ENCODE measurements around the gene RIC1. TPM values are rescaled to one million over a fixed set of nuclear protein-coding genes. Genes with fewer than 3 reads are reported as not detected.
"Not testable (repeated sequence)": the region's sequence is repeated elsewhere in the genome, so short reads cannot be mapped to it uniquely, and the experiment has no call there.

RIC1 gene
- total RNA-seq, 4 donors from 2014 or later = 40.5 to 76.0 (median 43.4) TPM

DNA sequence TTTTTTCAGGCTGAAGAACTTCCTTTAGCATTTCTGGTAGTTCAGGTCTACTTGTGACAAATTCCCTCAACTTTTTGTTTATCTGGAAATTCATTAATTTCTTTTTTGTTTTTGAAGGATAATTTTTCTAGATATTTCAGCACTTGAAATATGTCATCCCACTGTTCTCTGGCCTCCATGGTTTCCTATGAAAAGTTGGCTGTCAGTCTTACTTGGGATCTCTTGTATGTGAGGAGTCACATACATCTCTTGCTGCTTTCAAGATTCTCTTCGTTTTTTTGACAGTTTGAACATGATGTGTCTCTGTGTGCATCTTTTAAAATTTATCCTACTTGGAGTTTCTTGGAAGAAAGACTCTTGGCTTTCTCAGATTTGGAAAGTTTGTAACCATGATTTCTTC is 79.5 kb downstream of the RIC1 start:
- WGBS = 92% methylated on average over 1 of the region's 1 CpG

DNA sequence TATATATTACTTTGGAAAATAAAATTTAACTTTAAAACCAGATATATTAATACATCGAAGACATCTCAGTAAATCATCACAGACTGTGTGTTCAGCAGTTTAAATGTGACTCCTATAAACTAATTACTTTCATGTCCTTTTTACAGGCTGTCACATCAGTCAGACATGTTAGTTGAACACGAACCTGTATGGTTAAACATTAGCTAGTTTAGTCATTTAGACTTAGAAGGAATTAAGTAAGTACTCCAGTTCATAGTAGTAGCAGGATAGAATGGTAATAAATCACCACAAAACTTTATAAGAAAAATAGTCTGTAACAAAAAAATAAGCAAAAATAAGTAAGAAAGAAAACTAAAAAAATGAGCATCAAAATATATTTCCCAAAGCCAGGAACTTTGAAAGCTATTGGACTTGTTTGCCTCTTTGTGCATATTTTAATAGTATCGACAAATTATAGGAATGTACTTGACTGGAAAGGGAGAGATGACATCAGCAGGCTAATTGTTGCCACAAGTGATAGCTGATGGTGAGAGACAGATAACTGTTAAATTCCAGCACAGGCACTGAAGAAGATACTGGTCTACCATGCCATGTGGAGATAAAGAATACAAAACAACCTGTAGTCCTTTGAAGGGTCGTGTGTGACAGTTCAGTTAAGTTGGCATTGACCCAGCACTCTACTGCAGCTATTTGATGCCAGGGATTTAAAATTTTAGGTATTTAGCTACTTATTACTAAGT is 83.9 kb downstream of the RIC1 start:
- Histone ChIP-seq H3K27me3 (no peaks in the 10 kb centered on the region), H3K36me3 (peaks cover 45% of the 10 kb centered on the region), H3K4me1 (no peaks in the 10 kb centered on the region), H3K27ac (no peak overlapping the region), H3K9me3 (peaks cover 14% of the 10 kb centered on the region), H3K4me3 (no peak overlapping the region)
- 70% methylated on average over 4 of the region's 4 CpGs for WGBS
- TF ChIP-seq POLR2A (IDR thresholded peaks at IDR 0.05) (no peak), POLR2AphosphoS5 (IDR thresholded peaks at IDR 0.05) (no peak), EP300 (IDR thresholded peaks at IDR 0.05) (no peak)
- TF ChIP-seq, protein P1, sequence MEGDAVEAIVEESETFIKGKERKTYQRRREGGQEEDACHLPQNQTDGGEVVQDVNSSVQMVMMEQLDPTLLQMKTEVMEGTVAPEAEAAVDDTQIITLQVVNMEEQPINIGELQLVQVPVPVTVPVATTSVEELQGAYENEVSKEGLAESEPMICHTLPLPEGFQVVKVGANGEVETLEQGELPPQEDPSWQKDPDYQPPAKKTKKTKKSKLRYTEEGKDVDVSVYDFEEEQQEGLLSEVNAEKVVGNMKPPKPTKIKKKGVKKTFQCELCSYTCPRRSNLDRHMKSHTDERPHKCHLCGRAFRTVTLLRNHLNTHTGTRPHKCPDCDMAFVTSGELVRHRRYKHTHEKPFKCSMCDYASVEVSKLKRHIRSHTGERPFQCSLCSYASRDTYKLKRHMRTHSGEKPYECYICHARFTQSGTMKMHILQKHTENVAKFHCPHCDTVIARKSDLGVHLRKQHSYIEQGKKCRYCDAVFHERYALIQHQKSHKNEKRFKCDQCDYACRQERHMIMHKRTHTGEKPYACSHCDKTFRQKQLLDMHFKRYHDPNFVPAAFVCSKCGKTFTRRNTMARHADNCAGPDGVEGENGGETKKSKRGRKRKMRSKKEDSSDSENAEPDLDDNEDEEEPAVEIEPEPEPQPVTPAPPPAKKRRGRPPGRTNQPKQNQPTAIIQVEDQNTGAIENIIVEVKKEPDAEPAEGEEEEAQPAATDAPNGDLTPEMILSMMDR (IDR thresholded peaks at IDR 0.05) = no peak
- no peak for DNase-seq (ENCODE audit: low spot score in 2 of 2)

More for the DNA sequence above, 79.5 kb downstream of the RIC1 start:
- DNase-seq (ENCODE audit: low spot score in 2 of 2) = no peak
- Histone ChIP-seq H3K27me3 (no peaks in the 10 kb centered on the region), H3K4me1 (no peaks in the 10 kb centered on the region), H3K4me3 (no peak overlapping the region), H3K36me3 (peaks cover 20% of the 10 kb centered on the region), H3K27ac (no peak overlapping the region), H3K9me3 (peaks cover 14% of the 10 kb centered on the region)
- TF ChIP-seq EP300 (IDR thresholded peaks at IDR 0.05) = no peak
- no peak for TF ChIP-seq POLR2A (IDR thresholded peaks at IDR 0.05)
- no peak for TF ChIP-seq POLR2AphosphoS5 (IDR thresholded peaks at IDR 0.05)
- TF ChIP-seq, protein P1 (IDR thresholded peaks at IDR 0.05) = no peak

GRCh38 chr9:5714501-5715401 is 85.8 kb downstream of the RIC1 start:
- TF ChIP-seq, protein P1 (IDR thresholded peaks at IDR 0.05) = no peak
- TF ChIP-seq EP300 (IDR thresholded peaks at IDR 0.05) = no peak
- TF ChIP-seq POLR2AphosphoS5 (IDR thresholded peaks at IDR 0.05) = no peak
- TF ChIP-seq POLR2A (IDR thresholded peaks at IDR 0.05) = no peak
- no peak for DNase-seq (ENCODE audit: low spot score in 2 of 2)
- H3K36me3 ChIP-seq = peaks cover 51% of the 10 kb centered on the region
- 78% methylated on average over 4 of the region's 4 CpGs for WGBS
- H3K27ac ChIP-seq = no peak overlapping the region
- no peaks in the 10 kb centered on the region for H3K4me1 ChIP-seq
- no peak overlapping the region for H3K4me3 ChIP-seq
- H3K9me3 ChIP-seq = no peaks in the 10 kb centered on the region
- H3K27me3 ChIP-seq = no peaks in the 10 kb centered on the region

- no peak for DNase-seq (ENCODE audit: low spot score in 2 of 2)
- 95% methylated on average over 5 of the region's 5 CpGs for WGBS
- peaks cover 50% of the 10 kb centered on the region for H3K36me3 ChIP-seq
- H3K4me1 ChIP-seq = no peaks in the 10 kb centered on the region
- H3K9me3 ChIP-seq = no peaks in the 10 kb centered on the region
- TF ChIP-seq, protein P1 (IDR thresholded peaks at IDR 0.05) = no peak
- TF ChIP-seq POLR2AphosphoS5 (IDR thresholded peaks at IDR 0.05) (no peak), POLR2A (IDR thresholded peaks at IDR 0.05) (no peak), EP300 (IDR thresholded peaks at IDR 0.05) (no peak)
- H3K27ac ChIP-seq = no peak overlapping the region
- H3K4me3 ChIP-seq = no peak overlapping the region
- no peaks in the 10 kb centered on the region for H3K27me3 ChIP-seq
Observed at GRCh38 chr9:5715548-5716127, 86.7 kb downstream of the RIC1 start.

- WGBS = 86% methylated on average over 10 of the region's 10 CpGs
- H3K27ac ChIP-seq; H3K9me3 ChIP-seq; DNase-seq (ENCODE audit: low spot score in 2 of 2); H3K4me3 ChIP-seq; H3K4me1 ChIP-seq; H3K27me3 ChIP-seq: not testable (repeated sequence)
- H3K36me3 ChIP-seq = peaks cover 53% of the 10 kb centered on the region
Observed at GRCh38 chr9:5717434-5717833, 88.5 kb downstream of the RIC1 start.
